GM21381 (cell line): ENCODE results near the gene ARHGEF33.

Source experiments
- ATAC-seq: cut with Tn5 transposase; IDR thresholded peaks from one replicate; pipeline ENCODE4 v1.9.1; 2021; ENCODE audit warnings: mild to moderate bottlenecking, moderate library complexity; ENCODE audit not compliant: unreplicated experiment

The ARHGEF33 gene

DNA sequence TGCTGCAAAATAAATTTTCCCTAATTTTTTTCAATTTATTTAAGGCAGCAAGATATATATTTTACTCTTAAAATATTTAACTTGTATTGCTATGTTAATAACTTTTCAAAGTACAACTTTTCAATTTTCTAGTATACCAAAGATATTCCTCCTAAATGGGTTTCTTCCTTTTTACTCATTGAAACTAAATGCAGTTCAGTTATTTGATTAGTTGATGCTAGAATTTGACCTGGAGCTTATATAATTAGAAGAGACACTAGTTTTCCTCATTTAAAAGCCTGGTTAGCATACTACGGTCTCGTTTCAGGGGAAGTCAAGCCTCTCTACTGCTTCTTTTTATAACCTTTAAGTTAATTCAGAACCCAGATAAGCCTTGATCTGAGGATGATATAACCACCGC is at the start of gene ARHGEF33:
TSS of gene ARHGEF33 (plus strand) at position 301 of the 400 bp plus-strand sequence. CDS start 29,573 bp downstream, outside the sequence.
- no peak for ATAC-seq

DNA sequence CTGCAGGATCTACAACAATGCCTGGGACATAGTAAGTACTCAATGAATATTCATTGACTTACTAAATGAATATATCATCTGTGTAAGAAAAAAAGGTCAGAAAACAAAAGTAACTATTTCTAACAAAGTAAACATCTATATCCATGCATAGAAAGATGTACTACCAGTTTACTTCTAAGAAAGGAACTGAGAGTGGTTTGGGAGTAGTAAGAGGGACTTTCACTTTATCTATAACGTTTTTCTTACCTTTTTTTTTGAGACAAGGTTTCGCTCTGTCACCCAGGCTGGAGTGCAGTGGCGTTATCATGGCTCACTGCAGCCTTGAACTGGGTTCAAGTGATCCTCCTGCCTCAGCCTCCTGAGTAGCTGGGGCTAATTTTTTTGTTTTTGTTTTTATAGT is 39.6 kb upstream of the ARHGEF33 start:
- ATAC-seq = peak; percentile 95

DNA sequence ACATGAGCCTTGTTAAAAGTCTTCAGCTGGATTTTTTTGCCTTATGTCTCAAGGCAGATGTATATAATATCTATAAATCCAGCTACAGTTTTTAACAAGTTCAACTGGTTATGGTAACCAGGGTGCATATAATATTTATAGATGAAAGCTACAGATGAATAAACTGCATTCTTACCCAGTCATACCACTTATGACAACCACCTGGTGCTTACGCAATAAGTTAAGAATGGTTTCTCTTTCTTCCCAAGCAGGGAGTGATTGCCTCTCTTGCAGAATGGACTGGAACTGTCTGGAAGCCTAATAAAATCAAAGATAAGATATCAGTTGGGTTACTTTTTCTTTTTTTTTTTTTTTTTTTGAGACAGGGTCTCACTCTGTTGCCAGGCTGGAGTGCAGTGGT is 33.5 kb upstream of the ARHGEF33 start:
- no peak for ATAC-seq

DNA sequence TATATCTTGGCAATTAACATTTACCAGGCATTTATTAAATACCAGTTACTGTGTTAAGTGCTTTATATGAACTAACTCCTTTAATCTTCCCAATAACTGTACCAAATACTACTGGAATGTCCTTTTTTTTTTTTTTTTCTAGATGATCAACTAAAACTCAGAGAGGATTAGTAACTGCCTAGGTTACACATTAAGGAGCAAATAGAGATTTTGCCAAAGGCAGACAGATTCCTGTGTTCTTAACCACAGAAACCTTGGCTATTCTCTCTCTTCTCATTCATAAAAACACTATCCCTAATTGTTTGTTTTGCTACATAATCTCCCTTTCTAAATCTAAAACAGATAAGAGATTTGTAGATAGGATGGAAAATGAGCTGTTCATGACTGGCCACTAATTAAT is 27.2 kb upstream of the ARHGEF33 start:
- ATAC-seq = no peak

DNA sequence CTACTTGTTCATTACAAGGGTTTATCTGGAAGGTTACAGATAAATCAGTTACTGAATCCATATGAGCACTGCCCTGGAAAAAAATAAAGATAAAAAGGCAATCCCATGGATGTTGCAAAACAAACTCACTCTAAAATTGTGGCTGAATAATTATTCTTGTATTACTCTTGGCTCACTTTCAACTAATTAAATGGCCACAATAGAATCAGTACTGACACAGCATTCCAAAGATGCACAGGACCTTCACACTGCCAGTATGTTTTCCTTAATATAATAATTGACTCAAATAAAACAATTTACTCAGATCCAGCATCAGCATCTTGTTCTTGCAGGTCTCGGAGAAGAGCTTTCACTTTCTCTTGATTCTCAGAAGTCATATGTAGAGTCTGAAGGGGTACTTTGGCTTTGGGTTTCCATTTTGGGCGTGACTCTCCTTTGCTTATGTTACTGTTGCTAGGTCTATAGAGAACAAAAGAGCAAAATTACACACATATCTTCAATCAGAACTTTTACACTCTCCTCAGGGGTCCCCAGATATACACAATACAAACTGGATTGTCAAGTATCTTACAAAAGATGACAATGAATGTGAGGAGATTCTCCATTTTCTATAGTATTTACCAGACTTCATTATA is 26.5 kb upstream of the ARHGEF33 start:
- no peak for ATAC-seq

DNA sequence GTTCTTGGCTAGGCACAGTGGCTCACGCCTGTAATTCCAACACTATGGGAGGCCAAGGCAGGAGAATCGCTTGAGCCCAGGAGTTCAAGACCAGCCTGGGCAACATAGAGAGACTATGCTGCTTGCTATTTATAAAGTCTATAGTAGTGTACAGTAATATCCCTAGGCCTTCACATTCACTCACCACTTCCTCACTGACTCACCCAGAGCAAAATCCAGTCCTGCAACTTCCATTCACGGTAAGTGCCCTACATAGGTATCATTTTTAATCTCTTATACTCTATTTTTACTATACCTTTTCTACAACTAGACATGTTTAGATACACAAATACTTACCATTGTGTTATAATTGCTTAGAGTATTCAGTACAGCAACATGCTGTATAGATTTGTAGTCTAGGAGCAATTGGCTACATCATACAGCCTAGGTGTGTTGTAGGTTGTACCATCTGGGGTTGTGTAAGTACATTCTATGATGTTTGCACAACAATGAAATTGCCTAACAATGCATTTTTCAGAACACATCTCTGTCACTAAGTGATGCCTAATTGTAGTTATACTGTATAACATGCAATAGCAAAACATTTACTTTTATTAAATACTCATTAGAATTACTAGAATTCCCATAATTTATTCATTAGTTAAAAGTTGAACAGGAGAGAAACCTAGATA is 22.8 kb upstream of the ARHGEF33 start:
- no peak for ATAC-seq

DNA sequence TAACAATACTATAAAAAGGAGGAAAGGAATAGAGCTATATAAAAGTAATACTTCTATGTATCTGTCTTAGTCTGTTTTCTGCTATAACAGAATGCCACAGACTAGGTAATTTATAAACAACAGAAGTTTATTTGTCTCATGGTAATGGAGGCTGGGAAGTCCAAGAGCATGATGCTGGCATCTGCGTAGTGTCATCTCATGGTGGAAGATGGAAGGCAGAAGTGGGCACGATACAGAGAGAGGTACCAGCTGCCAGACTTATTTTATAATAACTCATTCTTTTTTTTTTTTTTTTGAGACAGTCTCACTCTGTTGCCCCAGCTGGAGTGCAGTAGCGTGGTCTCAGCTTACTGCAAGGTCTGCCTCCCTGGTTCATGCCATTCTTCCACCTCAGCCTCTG is 18.2 kb upstream of the ARHGEF33 start:
- ATAC-seq = no peak

DNA sequence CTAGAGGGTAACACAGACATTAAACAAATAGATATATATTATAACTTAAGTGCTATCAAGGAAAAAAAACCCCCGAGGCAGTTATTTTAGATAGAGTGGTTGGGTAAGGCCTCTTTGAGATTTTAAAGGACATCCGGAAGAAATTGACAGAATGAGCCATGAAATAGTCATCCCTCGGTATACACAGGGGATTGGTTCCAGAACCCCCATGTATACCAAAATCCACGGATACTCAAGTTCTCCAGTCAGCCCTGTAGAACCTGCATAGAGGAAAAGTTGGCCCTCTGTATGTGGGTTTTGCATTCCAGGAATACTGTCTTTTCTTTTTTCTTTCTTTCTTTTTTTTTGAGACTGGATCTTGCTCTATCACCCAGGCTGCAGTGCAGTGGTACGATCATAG is 15.9 kb upstream of the ARHGEF33 start:
- no peak for ATAC-seq

DNA sequence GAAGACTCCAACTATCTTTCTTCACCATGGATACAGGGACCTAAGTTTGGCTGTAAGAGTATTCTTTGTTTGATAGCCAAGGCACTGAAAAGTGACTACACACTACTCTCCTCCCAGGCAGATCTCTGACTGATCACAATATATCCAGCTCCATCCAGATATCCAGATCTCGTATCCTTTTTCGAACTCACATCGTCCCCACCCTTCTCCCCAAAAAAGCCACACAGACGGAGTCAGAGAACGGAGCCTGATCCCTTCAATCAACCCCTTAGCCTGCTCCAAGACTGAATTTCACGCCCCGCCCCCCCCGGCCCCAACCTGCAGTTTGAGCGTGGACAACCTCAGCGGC is 14.5 kb upstream of the ARHGEF33 start:
- ATAC-seq = no peak

DNA sequence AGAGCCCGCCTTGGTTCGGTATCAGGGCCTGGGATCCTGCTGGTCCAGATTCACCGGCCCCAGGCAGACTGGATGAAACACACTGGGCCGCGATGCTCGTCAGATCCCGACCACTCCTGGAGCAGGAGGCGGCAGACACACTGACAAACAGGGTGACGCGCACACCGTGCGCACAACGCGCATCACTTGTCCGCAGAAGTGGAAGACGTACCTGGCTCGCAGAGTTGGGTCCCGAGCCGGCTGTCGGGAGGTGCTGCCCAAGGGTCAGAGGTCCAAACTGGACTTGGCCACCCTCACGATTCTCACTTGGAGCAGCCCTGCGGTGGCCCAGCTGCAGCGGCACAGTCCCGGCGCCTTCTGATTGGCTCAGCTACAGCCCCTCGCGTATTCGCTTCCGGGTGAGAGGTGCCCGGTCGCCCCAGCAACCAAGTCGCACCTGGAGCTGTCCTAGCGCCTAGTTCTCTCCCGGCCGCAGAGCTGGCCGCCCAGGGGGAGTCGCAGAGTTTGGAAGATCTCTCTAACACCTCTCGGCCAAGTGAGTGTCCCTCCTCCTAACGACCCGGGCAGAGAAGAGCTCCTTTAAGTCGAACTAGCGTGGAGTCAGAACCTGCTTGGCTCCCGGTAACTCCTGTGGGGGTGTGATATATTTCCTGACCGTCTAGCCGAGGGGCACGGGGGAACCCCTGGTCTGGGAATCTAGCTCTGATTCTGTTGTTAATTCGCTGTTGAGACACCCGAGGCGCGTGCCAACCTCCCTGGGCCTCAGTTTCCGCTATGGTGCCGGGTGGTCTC is 13.9 kb upstream of the ARHGEF33 start, which contains the start of the genes DHX57 and MORN2:
TSS of gene DHX57 (minus strand) at position 359 of the 792 bp plus-strand sequence. CDS start 7,529 bp downstream, outside the sequence.
TSS of gene MORN2 (plus strand) at position 401 of the 792 bp plus-strand sequence.
- ATAC-seq = peak; percentile 100

DNA sequence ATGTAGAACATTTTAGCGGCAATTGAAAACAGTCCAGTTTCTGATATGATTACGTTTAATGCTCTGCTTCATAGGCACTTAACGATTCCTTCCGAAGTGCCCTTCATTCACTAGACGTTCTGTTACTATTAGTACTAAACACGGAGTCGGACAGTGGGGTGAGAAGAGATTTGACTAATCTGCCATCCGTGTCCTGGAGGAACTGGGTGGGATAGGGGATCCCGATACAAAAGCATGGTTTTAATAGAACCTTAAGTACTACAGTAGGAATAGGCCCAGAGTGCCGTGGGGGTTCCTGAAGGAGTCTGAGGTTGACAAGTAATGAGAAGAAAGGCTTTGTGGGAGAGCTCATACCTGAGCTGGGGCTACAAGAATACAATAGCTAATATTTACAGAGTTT is 13.3 kb upstream of the ARHGEF33 start:
- no peak for ATAC-seq

DNA sequence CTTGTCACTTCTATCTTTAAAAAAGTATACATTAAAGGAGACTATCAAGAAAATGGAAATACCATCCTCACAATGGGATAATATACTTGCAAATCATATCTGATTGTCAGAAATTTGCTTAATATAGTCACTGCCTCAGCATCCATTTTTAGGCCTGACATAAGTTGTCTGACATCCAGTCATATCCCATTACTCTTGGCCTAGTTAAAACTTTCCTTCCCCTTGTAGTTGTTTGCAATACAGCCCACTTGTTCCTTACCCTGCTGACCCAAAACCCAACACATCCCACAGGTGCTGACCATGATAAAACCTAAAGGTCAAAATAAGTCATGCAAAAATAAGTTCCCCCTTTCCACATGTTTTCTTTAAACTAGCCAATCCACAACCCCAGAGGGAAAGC is 3.6 kb upstream of the ARHGEF33 start:
- ATAC-seq = no peak

DNA sequence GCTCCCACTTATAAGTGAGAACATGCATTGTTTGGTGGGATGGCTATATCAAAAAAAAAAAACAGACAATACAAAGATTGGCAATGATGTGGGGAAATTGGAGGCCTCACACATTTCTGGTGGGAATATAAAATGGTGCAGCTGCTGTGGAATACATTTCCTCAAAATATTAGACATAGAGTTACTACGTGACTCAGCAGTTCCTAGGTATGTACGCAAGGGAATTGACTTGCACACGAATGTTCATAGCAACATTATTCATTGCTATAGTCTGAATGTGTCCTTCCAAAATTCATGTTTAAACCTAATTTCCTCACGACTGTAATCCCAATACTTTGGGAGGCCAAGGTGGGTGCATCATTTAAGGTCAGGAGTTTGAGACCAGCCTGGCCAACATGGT is 2.3 kb upstream of the ARHGEF33 start:
- no peak for ATAC-seq

DNA sequence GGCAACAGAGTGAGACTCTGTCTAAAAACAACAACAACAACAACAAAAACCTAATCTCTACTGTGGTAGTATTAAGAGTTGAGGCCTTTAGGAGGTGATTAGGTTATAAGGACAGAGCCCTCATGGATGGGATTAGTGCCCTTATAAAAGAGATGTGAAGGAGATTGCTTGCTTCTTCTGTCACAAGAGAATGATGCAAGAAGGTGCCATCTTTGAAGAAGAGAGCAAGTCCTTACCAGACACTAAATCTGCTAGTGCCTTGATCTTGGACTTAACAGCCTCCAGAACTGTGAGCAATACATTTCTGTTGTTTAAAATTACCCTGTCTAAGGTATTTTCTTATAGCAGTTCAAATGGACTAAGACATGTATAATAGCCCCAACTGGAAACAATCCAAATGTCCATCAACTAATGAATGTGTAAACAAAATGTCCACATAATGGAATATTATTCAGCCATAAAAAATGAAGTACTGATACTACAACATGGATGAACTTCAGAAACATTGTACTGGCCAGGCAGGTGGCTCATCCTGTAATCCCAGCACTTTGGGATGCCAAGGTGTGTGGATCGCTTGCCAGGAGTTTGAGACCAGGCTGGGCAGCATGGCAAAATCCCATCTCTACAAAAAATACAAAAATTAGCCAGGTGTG is 1.6 kb upstream of the ARHGEF33 start:
- no peak for ATAC-seq

DNA sequence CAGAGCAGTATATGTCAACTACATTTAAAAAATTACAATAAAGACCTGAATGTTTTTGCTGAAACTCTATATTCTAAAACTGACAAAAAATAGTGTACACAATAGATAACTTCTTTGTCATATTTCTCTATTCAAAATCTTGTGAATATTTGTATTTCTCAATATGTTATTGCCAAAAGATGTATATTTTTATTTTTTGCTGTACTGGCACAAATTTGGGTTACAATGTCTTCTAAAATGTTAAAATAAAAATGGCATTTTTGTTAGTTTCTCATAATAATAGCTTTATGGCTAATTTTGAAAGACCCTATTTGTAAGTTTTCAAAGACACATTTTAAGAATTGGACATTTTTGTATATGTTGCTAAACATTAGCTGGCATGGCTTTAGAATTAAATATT is 630 bp upstream of the ARHGEF33 start:
- no peak for ATAC-seq

DNA sequence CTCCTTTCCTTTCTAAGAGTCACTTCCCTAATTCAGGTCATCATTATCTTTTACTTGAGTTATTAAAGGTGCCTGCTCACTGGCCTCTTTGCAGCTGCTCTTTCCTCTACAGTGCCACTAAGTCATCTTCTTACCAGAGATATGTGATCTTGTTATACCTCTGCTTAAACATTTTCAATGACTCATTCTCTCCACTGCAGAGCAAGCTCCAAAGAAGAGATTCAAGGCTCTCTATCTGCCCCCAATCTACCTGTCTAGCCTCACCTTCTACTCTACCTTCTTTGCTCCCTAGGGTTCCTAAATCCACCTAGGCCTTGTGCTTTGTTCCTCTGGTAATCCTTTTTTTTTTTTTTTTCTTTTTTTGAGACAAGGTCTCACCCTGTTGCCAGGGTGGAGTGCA is 3.1 kb downstream of the ARHGEF33 start:
- no peak for ATAC-seq

DNA sequence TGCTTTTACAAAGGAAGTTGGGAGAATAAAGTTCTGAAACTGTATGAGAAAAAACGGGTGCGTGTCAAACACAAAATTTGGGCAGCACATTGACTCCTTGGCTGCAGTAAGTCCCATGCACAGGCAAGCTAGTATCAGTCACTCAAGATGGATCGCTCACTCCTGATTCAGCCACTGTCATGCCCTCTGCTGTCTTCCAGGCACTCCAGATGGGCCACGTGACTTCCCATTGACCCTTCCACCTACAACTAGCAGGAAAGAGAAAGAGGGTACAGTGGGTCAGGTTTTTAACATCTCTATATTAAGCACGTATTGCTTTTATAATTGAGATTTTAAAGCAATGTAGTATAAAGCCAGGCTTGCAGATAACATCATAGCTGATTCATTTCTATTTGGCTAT is 8.6 kb downstream of the ARHGEF33 start:
- ATAC-seq = no peak

DNA sequence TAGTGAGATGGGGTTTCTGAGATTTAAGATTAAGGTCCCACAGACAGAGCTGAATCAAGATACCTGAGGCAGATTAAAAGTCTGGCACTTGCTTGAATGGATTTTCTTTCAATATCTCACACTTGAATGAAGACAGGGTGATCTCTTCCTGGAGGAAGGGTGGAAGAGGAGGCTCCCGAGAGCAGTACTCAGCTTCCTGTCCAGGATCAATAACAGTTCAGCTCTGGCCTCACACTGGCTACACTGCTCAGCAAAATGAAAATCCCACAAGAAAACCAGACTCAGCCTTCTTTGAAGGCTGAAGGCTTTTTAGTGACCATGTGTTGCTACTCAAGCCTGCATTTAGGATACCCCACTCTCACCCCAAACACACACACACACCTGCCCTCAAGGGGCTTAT is 11.1 kb downstream of the ARHGEF33 start:
- no peak for ATAC-seq

DNA sequence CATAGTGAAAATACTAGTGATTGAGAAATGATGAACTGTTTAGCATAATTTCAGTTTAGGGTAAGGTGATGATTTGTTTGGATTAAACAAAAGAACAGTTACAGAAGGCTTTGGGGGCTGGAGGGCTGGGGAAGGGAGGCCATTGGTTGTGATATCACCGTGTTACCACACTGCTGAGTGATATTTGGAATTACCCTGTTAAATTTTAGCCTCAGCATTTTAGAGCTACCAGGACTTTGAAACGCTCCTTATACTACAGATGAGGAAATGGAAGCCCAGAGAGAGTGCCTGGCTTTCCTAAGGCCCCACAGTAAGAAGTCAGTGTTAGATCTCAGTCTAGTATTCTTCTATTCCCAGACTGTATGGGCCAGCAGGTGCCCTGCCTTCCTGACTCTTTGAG is 15.6 kb downstream of the ARHGEF33 start:
- ATAC-seq = no peak

DNA sequence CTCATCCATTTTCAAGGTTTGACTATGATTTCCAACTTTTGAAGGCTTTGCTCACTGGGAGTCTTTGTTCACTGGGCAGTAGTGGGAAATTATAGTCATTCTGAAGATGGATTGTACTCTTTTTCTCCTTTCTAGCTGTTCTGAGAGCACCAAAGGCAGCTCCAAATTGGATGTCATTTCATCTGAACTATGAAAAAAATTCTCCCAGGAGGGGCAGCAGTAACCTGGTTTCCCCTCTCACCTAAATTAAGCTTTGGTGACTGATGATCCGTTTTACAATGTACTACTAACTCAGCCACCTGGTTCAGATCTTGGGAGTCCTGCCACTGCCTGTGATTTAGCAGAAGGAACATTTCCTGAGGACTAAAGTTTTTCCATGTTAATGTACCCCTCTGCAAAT is 17.6 kb downstream of the ARHGEF33 start:
- no peak for ATAC-seq
